H1 (cell line): Measurements from ENCODE around the gene WBP1. TPM values are rescaled to one million over a fixed set of nuclear protein-coding genes. Genes with fewer than 3 reads are reported as not detected.

Source experiments
- CTCF ChIA-PET: fragments of 300-600 bp; sonication (Branson Sonifier 250); formaldehyde crosslinking; loops from one replicate; lab custom pipeline; 2021; ENCODE audit not compliant: partially characterized antibody; lab: Charles Lee
- POLR2A ChIA-PET: fragments of 300-600 bp; sonication (Branson Sonifier 250); formaldehyde crosslinking; loops from one replicate; lab custom pipeline; 2021; ENCODE audit warnings: inconsistent platforms; ENCODE audit not compliant: partially characterized antibody; lab: Charles Lee
- DNase-seq, 2 experiments: peaks; one replicate each; pipeline versions ENCODE4 v3.0.0 to v3.0.0-alpha.2; 2010 to 2022; ENCODE audit warnings: low spot score in 2 of 2, low read depth in 1 of 2, mixed read lengths in 1 of 2
- FAIRE-seq: peaks from 2 replicates; lab custom pipeline; 2011; peaks lifted over from hg19 to GRCh38; lab: Jason Lieb, UNC
- H2AFZ ChIP-seq: 2 replicates; pipeline ENCODE4 v1.8.1; 2012; ENCODE audit warnings: low read length, inconsistent platforms
- H2AK5ac ChIP-seq: 2 replicates; pipeline ENCODE4 v1.6.1; 2013; ENCODE audit warnings: low read depth, low read length
- H2BK120ac ChIP-seq: replicated peaks from 2 replicates; pipeline ENCODE3; 2013; ENCODE audit warnings: low read depth, low read length, inconsistent platforms
- H2BK12ac ChIP-seq: 2 replicates; pipeline ENCODE4 v1.6.1; 2013; ENCODE audit warnings: low read depth, low read length
- H2BK15ac ChIP-seq: 2 replicates; pipeline ENCODE4 v1.6.1; 2013; ENCODE audit warnings: low read length
- H2BK20ac ChIP-seq: 2 replicates; pipeline ENCODE4 v1.6.1; 2013; ENCODE audit warnings: low read length
- H2BK5ac ChIP-seq: 2 replicates; pipeline ENCODE4 v1.6.1; 2013; ENCODE audit warnings: low read depth, low read length
- H3K14ac ChIP-seq: 2 replicates; pipeline ENCODE4 v1.6.1; 2013; ENCODE audit warnings: inconsistent platforms; ENCODE audit not compliant: insufficient read length
- H3K18ac ChIP-seq: 2 replicates; pipeline ENCODE4 v1.6.1; 2013; ENCODE audit warnings: low read length; ENCODE audit errors: extremely low read depth
- H3K23ac ChIP-seq: 2 replicates; pipeline ENCODE4 v1.6.1; 2013; ENCODE audit warnings: inconsistent platforms; ENCODE audit not compliant: insufficient read length
- H3K23me2 ChIP-seq: 2 replicates; pipeline ENCODE4 v1.6.1; 2013; ENCODE audit warnings: low read depth, low read length
- H3K27ac ChIP-seq: 2 replicates; pipeline ENCODE4 v1.6.1; 2011; ENCODE audit warnings: low read depth, low read length, inconsistent platforms
- H3K27me3 ChIP-seq, 4 experiments: replicated peaks in 1 of 4; 1 replicate in 1 of 4; 2 replicates in 3 of 4; pipeline versions ENCODE4 v1.6.1 to v1.8.1; 2011 to 2013; ENCODE audit warnings: low read length in 3 of 4, mild to moderate bottlenecking in 3 of 4, inconsistent platforms in 2 of 4, mixed read lengths in 2 of 4, moderate library complexity in 1 of 4; ENCODE audit not compliant: control insufficient read depth in 3 of 4, insufficient read depth in 3 of 4; ENCODE audit errors: extremely low read depth in 1 of 4
- H3K36me3 ChIP-seq, 4 experiments: 2 replicates each; pipeline versions ENCODE4 v1.6.1 to v1.8.1; 2011 to 2013; ENCODE audit warnings: mild to moderate bottlenecking in 4 of 4, low read length in 3 of 4, moderate library complexity in 2 of 4, control low read depth in 1 of 4, inconsistent platforms in 1 of 4; ENCODE audit not compliant: insufficient read depth in 4 of 4, control insufficient read depth in 2 of 4
- H3K4ac ChIP-seq: replicated peaks from 2 replicates; pipeline ENCODE3; 2013; ENCODE audit warnings: low read length, low read depth, mixed read lengths, inconsistent platforms; ENCODE audit not compliant: insufficient read length
- H3K4me1 ChIP-seq, 4 experiments: replicated peaks in 1 of 4; 1 replicate in 1 of 4; 2 replicates in 3 of 4; pipeline versions ENCODE4 v1.6.1 to v1.8.1; 2011 to 2013; ENCODE audit warnings: low read length in 3 of 4, inconsistent platforms in 2 of 4, mixed read lengths in 1 of 4; ENCODE audit not compliant: insufficient read depth in 4 of 4, control insufficient read depth in 3 of 4
- H3K4me2 ChIP-seq, 2 experiments: 2 replicates each; pipeline versions ENCODE4 v1.6.1 to v1.8.1; 2011 to 2013; ENCODE audit warnings: low read depth in 2 of 2, low read length in 2 of 2, control low read depth in 1 of 2, inconsistent platforms in 1 of 2, mild to moderate bottlenecking in 1 of 2; ENCODE audit not compliant: insufficient read depth in 1 of 2
- H3K4me3 ChIP-seq, 4 experiments: fragments of 200-600, 300-600 bp in 1 of 4; sonication (generic), shearing (Covaris generic), sonication (Bioruptor Twin) in 1 of 4; 2 replicates each; pipeline versions ENCODE4 v1.5.1 to v1.8.1; 2011 to 2016; ENCODE audit warnings: low read length in 4 of 4, low read depth in 3 of 4, control low read depth in 2 of 4, inconsistent platforms in 2 of 4, mild to moderate bottlenecking in 2 of 4, mixed read lengths in 1 of 4, moderate library complexity in 1 of 4; ENCODE audit not compliant: insufficient read depth in 2 of 4; ENCODE audit errors: extremely low read depth in 1 of 4
- H3K56ac ChIP-seq: replicated peaks from 2 replicates; pipeline ENCODE3; 2013; ENCODE audit warnings: low read depth, mild to moderate bottlenecking, mixed read lengths, low read length, inconsistent platforms; ENCODE audit not compliant: insufficient read length
- H3K79me1 ChIP-seq: 2 replicates; pipeline ENCODE4 v1.6.1; 2013; ENCODE audit warnings: low read depth, low read length, control low read depth
- H3K79me2 ChIP-seq, 2 experiments: 2 replicates each; pipeline versions ENCODE4 v1.6.1 to v1.8.1; 2012 to 2013; ENCODE audit warnings: low read length in 2 of 2, mild to moderate bottlenecking in 2 of 2, inconsistent platforms in 1 of 2; ENCODE audit not compliant: insufficient read depth in 2 of 2, control insufficient read depth in 1 of 2
- H3K9ac ChIP-seq, 4 experiments: replicated peaks in 1 of 4; 1 replicate in 1 of 4; 2 replicates in 3 of 4; pipeline versions ENCODE4 v1.6.1 to v1.8.1; 2011 to 2013; ENCODE audit warnings: low read depth in 3 of 4, low read length in 3 of 4, control low read depth in 2 of 4, mild to moderate bottlenecking in 2 of 4, moderate library complexity in 2 of 4, inconsistent platforms in 1 of 4; ENCODE audit errors: extremely low read depth in 1 of 4
- H3K9me3 ChIP-seq, 2 experiments: 2 replicates each; pipeline versions ENCODE4 v1.6.1 to v1.8.1; 2012 to 2013; ENCODE audit warnings: mild to moderate bottlenecking in 2 of 2, moderate library complexity in 2 of 2, control low read depth in 1 of 2, inconsistent platforms in 1 of 2, low read depth in 1 of 2, low read length in 1 of 2, mixed read lengths in 1 of 2; ENCODE audit not compliant: insufficient read depth in 2 of 2
- H4K20me1 ChIP-seq, 2 experiments: replicated peaks in 1 of 2; 2 replicates each; pipeline versions ENCODE3 to v1.8.1; 2011 to 2013; ENCODE audit warnings: inconsistent platforms in 2 of 2, low read length in 2 of 2, mild to moderate bottlenecking in 1 of 2; ENCODE audit not compliant: insufficient read depth in 2 of 2, control insufficient read depth in 1 of 2
- H4K5ac ChIP-seq: 2 replicates; pipeline ENCODE4 v1.6.1; 2013; ENCODE audit warnings: low read length, low read depth, mixed read lengths, inconsistent platforms; ENCODE audit not compliant: insufficient read length
- H4K8ac ChIP-seq: 2 replicates; pipeline ENCODE4 v1.8.0; 2013; ENCODE audit warnings: mild to moderate bottlenecking, moderate library complexity, low read length, inconsistent platforms; ENCODE audit not compliant: insufficient read depth; ENCODE audit errors: extremely low read depth
- H4K91ac ChIP-seq: replicated peaks from 2 replicates; pipeline ENCODE3; 2013; ENCODE audit warnings: low read length, mixed read lengths, inconsistent platforms; ENCODE audit not compliant: insufficient read length
- JUND ChIP-seq: IDR thresholded peaks from 2 replicates; pipeline ENCODE4 v1.6.1; 2011; ENCODE audit warnings: mild to moderate bottlenecking, improper control_type of control experiment, low read length
- KDM5A ChIP-seq: fragments of 200-600 bp; IDR thresholded peaks from 2 replicates; pipeline ENCODE4 v1.7.1; 2012; ENCODE audit warnings: mild to moderate bottlenecking, low read length, inconsistent platforms, mixed read lengths
- MAX ChIP-seq: IDR thresholded peaks from 2 replicates; pipeline ENCODE4 v1.6.1; 2012; ENCODE audit warnings: inconsistent platforms
- POLR2AphosphoS5 ChIP-seq: IDR thresholded peaks from 2 replicates; pipeline ENCODE4 v1.6.1; 2011; ENCODE audit warnings: low read depth, low read length
- SIRT6 ChIP-seq: IDR thresholded peaks from one replicate; pipeline ENCODE4 v1.7.1; 2012; ENCODE audit warnings: low read length, inconsistent platforms
- ZNF274 ChIP-seq: IDR thresholded peaks from 2 replicates; pipeline ENCODE4 v1.7.0; 2012; ENCODE audit warnings: low read length, borderline replicate concordance; ENCODE audit errors: extremely low read depth
- WGBS, 2 experiments: shearing (Covaris generic) in 1 of 2; methylation state at CpG; one replicate each; pipeline versions ENCODE4 v1.1.6 to v1.1.7; 2013 to 2015; ENCODE audit warnings: low lambda C conversion rate in 2 of 2, mixed read lengths in 2 of 2, inconsistent platforms in 1 of 2, low coverage in 1 of 2, missing lambda C conversion rate in 1 of 2; ENCODE audit not compliant: insufficient replicate concordance in 2 of 2, insufficient coverage in 1 of 2, insufficient read length in 1 of 2; ENCODE audit errors: extremely low coverage in 1 of 2, missing lambda C conversion rate in 1 of 2; 5-methylcytosine and 5-hydroxymethylcytosine counted together
- polyA plus RNA-seq, 7 experiments: library from polyadenylated mRNA; depleted of rRNA in 3 of 7; stranded (reverse) in 5 of 7; unstranded in 2 of 7; fragments of >200 nt in 5 of 7; fragments of 200-250 nt in 2 of 7; gene quantifications; 1 replicate in 5 of 7; 2 replicates in 1 of 7; 4 replicates in 1 of 7; pipeline versions ENCODE4 v1.2.1 to v1.2.3, GENCODE V29; 2011 to 2013; ENCODE audit warnings: missing spikeins in 2 of 7, mixed read lengths in 2 of 7
- total RNA-seq: library from RNA; stranded (reverse); fragmentation: NEBNext Ultra II Directional; extraction: Animal tissue kit (Norgen Biotek cat#: 25700); gene quantifications from 2 replicates; pipeline ENCODE4 v1.2.1, GENCODE V29; 2021
- TF ChIP-seq, protein P1 (sequence below), 3 experiments: IDR thresholded peaks; 1 replicate in 2 of 3; 2 replicates in 1 of 3; pipeline versions ENCODE4 v1.5.1 to v1.6.1; 2011; ENCODE audit warnings: low read length in 3 of 3, mild to moderate bottlenecking in 3 of 3, inconsistent platforms in 2 of 3, low read depth in 1 of 3, moderate library complexity in 1 of 3; ENCODE audit not compliant: insufficient read depth in 1 of 3; ENCODE audit errors: control extremely low read depth in 1 of 3

WBP1 gene
- total and polyA plus RNA-seq, 2 of the 8 experiments (the other 6 are each of a cell fraction or from before 2014, with no cell fraction given), result 57.2 to 190 TPM

- WGBS, 2 experiments, result 74% methylated on average over 6 of the region's 6 CpGs; no CpG with 5 or more reads in 1 of the 2 experiments
- CTCF ChIA-PET, result no interaction called here
Measured at GRCh38 chr2:74436848-74437695, 21.2 kb upstream of the WBP1 start.

More at GRCh38 chr2:74436848-74437695, 21.2 kb upstream of the WBP1 start:
- Histone ChIP-seq H3K23ac (no peak overlapping the region), H2BK20ac (no peak overlapping the region), H3K27me3 (no peaks in the 10 kb centered on the region), H3K79me1 (peaks cover 22% of the 10 kb centered on the region), H3K9ac (no peak overlapping the region), H3K23me2 (peaks cover 5% of the 10 kb centered on the region; the same call in 1 of the 2 replicates), H2AK5ac (no peak overlapping the region), H3K14ac (no peak overlapping the region), H3K27ac (no peak overlapping the region), H4K5ac (no peak overlapping the region), H2BK15ac (0 out of 2 replicates have a peak overlapping the region, but pooled peaks have one; percentile 12), H3K36me3 (peaks cover 3 to 10% (median 6%) of the 10 kb centered on the region in 4 experiments; a peak in 7 of 8 replicates), H2BK120ac (no peak overlapping the region), H3K4ac (no peak overlapping the region), H4K20me1 (peaks cover 6 to 17% of the 10 kb centered on the region in 2 experiments), H3K56ac (no peak overlapping the region), H3K9me3 (no peaks in the 10 kb centered on the region), H3K18ac (no peak overlapping the region), H3K79me2 (peaks cover 4 to 47% of the 10 kb centered on the region in 2 experiments; a peak in 2 of 4 replicates), H2BK5ac (peak overlapping the region; percentile 83; the same call in 1 of the 2 replicates), H3K4me1 (peaks cover 4 to 24% (median 16%) of the 10 kb centered on the region in 4 experiments; a peak in 6 of 7 replicates), H4K91ac (no peak overlapping the region), H4K8ac (no peak overlapping the region), H2BK12ac (no peak overlapping the region), H3K4me3 (peak overlapping the region in 1 of 4 experiments; percentile 12; a peak in 1 of 8 replicates), H3K4me2 (peak overlapping the region in 1 of 2 experiments; percentile 11; a peak in 3 of 4 replicates), H2AFZ (no peak overlapping the region)
- FAIRE-seq (no peak), DNase-seq (no peak)
- no peak for TF ChIP-seq MAX
- no peak for TF ChIP-seq KDM5A
- TF ChIP-seq ZNF274, result no peak
- TF ChIP-seq POLR2AphosphoS5, result no peak
- TF ChIP-seq, protein P1, sequence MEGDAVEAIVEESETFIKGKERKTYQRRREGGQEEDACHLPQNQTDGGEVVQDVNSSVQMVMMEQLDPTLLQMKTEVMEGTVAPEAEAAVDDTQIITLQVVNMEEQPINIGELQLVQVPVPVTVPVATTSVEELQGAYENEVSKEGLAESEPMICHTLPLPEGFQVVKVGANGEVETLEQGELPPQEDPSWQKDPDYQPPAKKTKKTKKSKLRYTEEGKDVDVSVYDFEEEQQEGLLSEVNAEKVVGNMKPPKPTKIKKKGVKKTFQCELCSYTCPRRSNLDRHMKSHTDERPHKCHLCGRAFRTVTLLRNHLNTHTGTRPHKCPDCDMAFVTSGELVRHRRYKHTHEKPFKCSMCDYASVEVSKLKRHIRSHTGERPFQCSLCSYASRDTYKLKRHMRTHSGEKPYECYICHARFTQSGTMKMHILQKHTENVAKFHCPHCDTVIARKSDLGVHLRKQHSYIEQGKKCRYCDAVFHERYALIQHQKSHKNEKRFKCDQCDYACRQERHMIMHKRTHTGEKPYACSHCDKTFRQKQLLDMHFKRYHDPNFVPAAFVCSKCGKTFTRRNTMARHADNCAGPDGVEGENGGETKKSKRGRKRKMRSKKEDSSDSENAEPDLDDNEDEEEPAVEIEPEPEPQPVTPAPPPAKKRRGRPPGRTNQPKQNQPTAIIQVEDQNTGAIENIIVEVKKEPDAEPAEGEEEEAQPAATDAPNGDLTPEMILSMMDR (IDR thresholded peaks at IDR 0.05; ENCODE audit: control extremely low read depth in 1 of 3, insufficient read depth in 1 of 3, low read depth in 1 of 3, low read length in 3 of 3), result no peak
- TF ChIP-seq JUND, result peak; percentile 80
- TF ChIP-seq SIRT6, result no peak
- POLR2A ChIA-PET, result interaction anchor here (1.2 to 3.2 kb wide), 4 partner anchors 10 to 232 kb away, joined by 3 to 27 read pairs (median 13); partner anchors contain the start of genes C2orf81 and WDR54
